Stimulated activated effector memory CD8-positive, alpha-beta T cell treated with anti-CD3 and anti-CD28 coated beads, Interleukin-12 subunit alpha, Interleukin-12 subunit beta, amount 100 ng/mL, for 72 hours (primary cell): ENCODE data around the gene SRPK2.
"Not testable (repeated sequence)": the region's sequence is repeated elsewhere in the genome, so short reads cannot be mapped to it uniquely, and the experiment has no call there.

Experiments used
- ATAC-seq: fragments of 150-1000 bp; cut with Tn5 transposase; 2 replicates; pipeline ENCODE4 v1.10.0; 2021
- DNase-seq, 2 donors: peaks; one replicate each; pipeline ENCODE4 v3.0.0; 2021 to 2022; ENCODE audit warnings: low spot score in 2 of 2
- H3K27ac Mint-ChIP-seq: one replicate; pipeline ENCODE4 v1.8.0; 2022; ENCODE audit warnings: mild to moderate bottlenecking, mixed read lengths
- H3K36me3 Mint-ChIP-seq: one replicate; pipeline ENCODE4 v1.8.0; 2022; ENCODE audit warnings: mild to moderate bottlenecking, mixed read lengths
- H3K4me1 Mint-ChIP-seq: one replicate; pipeline ENCODE4 v1.8.0; 2022; ENCODE audit warnings: mixed read lengths
- H3K4me3 Mint-ChIP-seq: one replicate; pipeline ENCODE4 v1.8.0; 2022; ENCODE audit warnings: mild to moderate bottlenecking, mixed read lengths
- H3K9me3 Mint-ChIP-seq: one replicate; pipeline ENCODE4 v1.8.0; 2022; ENCODE audit warnings: mixed read lengths

Gene SRPK2

GRCh38 chr7:105250239-105250638, 138.5 kb downstream of the SRPK2 start:
- no peak overlapping the region for H3K27ac Mint-ChIP-seq
- ATAC-seq: no peak
- H3K4me1 Mint-ChIP-seq: peaks cover 22% of the 10 kb centered on the region
- H3K4me3 Mint-ChIP-seq: no peak overlapping the region
- peaks cover 6% of the 10 kb centered on the region for H3K36me3 Mint-ChIP-seq
- DNase-seq: no peak
- no peaks in the 10 kb centered on the region for H3K9me3 Mint-ChIP-seq

GRCh38 chr7:105249216-105249615, 139.5 kb downstream of the SRPK2 start:
- no peak for ATAC-seq
- Mint-ChIP-seq H3K27ac (no peak overlapping the region), H3K36me3 (peaks cover 6% of the 10 kb centered on the region), H3K4me1 (peaks cover 22% of the 10 kb centered on the region), H3K9me3 (no peaks in the 10 kb centered on the region), H3K4me3 (no peak overlapping the region)
- no peak for DNase-seq

- Mint-ChIP-seq H3K4me3 (no peak overlapping the region), H3K27ac (no peak overlapping the region), H3K9me3 (no peaks in the 10 kb centered on the region), H3K36me3 (no peaks in the 10 kb centered on the region), H3K4me1 (peaks cover 12% of the 10 kb centered on the region)
- ATAC-seq (no peak), DNase-seq (no peak)
These were observed 142.0 kb downstream of the SRPK2 start for GRCh38 chr7:105246679-105247078.

GRCh38 chr7:105246256-105246655, 142.5 kb downstream of the SRPK2 start:
- DNase-seq (no peak), ATAC-seq (no peak)
- Mint-ChIP-seq H3K27ac (no peak overlapping the region), H3K4me3 (no peak overlapping the region), H3K4me1 (peaks cover 13% of the 10 kb centered on the region), H3K36me3 (no peaks in the 10 kb centered on the region), H3K9me3 (no peaks in the 10 kb centered on the region)

GRCh38 chr7:105245398-105246114, 143.2 kb downstream of the SRPK2 start:
- Mint-ChIP-seq H3K4me1 (peaks cover 17% of the 10 kb centered on the region), H3K9me3 (no peaks in the 10 kb centered on the region), H3K4me3 (no peak overlapping the region), H3K36me3 (no peaks in the 10 kb centered on the region), H3K27ac (no peak overlapping the region)
- DNase-seq: no peak
- ATAC-seq: no peak

- peaks cover 25% of the 10 kb centered on the region for H3K4me1 Mint-ChIP-seq
- H3K27ac Mint-ChIP-seq: no peak overlapping the region
- no peaks in the 10 kb centered on the region for H3K9me3 Mint-ChIP-seq
- no peak for ATAC-seq
- H3K36me3 Mint-ChIP-seq: no peaks in the 10 kb centered on the region
- no peak for DNase-seq
- no peak overlapping the region for H3K4me3 Mint-ChIP-seq
These were observed 144.1 kb downstream of the SRPK2 start for GRCh38 chr7:105244594-105244993.

GRCh38 chr7:105241198-105241597, 147.5 kb downstream of the SRPK2 start:
- Mint-ChIP-seq H3K9me3 (no peaks in the 10 kb centered on the region), H3K27ac (no peak overlapping the region), H3K4me1 (peaks cover 41% of the 10 kb centered on the region), H3K4me3 (no peak overlapping the region), H3K36me3 (no peaks in the 10 kb centered on the region)
- no peak for DNase-seq
- ATAC-seq: no peak

GRCh38 chr7:105238198-105238765, 150.4 kb downstream of the SRPK2 start:
- Mint-ChIP-seq H3K9me3 (no peaks in the 10 kb centered on the region), H3K4me3 (no peak overlapping the region), H3K27ac (no peak overlapping the region), H3K36me3 (no peaks in the 10 kb centered on the region), H3K4me1 (peaks cover 45% of the 10 kb centered on the region)
- no peak for ATAC-seq
- DNase-seq: no peak

GRCh38 chr7:105234886-105235285, 153.8 kb downstream of the SRPK2 start:
- Mint-ChIP-seq H3K27ac (no peak overlapping the region), H3K4me3 (no peak overlapping the region), H3K36me3 (no peaks in the 10 kb centered on the region), H3K9me3 (no peaks in the 10 kb centered on the region), H3K4me1 (peaks cover 40% of the 10 kb centered on the region)
- no peak for DNase-seq
- no peak for ATAC-seq

GRCh38 chr7:105232829-105233291, 155.9 kb downstream of the SRPK2 start:
- not testable (repeated sequence) for H3K4me3 Mint-ChIP-seq, H3K36me3 Mint-ChIP-seq, DNase-seq, ATAC-seq, H3K27ac Mint-ChIP-seq, H3K9me3 Mint-ChIP-seq
- H3K4me1 Mint-ChIP-seq: peaks cover 32% of the 10 kb centered on the region

GRCh38 chr7:105230486-105230885, 158.2 kb downstream of the SRPK2 start:
- H3K9me3 Mint-ChIP-seq: no peaks in the 10 kb centered on the region
- H3K36me3 Mint-ChIP-seq: no peaks in the 10 kb centered on the region
- no peak overlapping the region for H3K27ac Mint-ChIP-seq
- ATAC-seq (no peak), DNase-seq (no peak)
- no peak overlapping the region for H3K4me3 Mint-ChIP-seq
- H3K4me1 Mint-ChIP-seq: peaks cover 19% of the 10 kb centered on the region

GRCh38 chr7:105229641-105230040, 159.1 kb downstream of the SRPK2 start:
- no peak for DNase-seq
- no peak for ATAC-seq
- no peak overlapping the region for H3K27ac Mint-ChIP-seq
- peaks cover 27% of the 10 kb centered on the region for H3K4me1 Mint-ChIP-seq
- no peaks in the 10 kb centered on the region for H3K36me3 Mint-ChIP-seq
- H3K9me3 Mint-ChIP-seq: no peaks in the 10 kb centered on the region
- H3K4me3 Mint-ChIP-seq: no peak overlapping the region

- H3K4me1 Mint-ChIP-seq: peaks cover 27% of the 10 kb centered on the region
- H3K36me3 Mint-ChIP-seq: no peaks in the 10 kb centered on the region
- H3K9me3 Mint-ChIP-seq: no peaks in the 10 kb centered on the region
- no peak overlapping the region for H3K27ac Mint-ChIP-seq
- DNase-seq (no peak), ATAC-seq (no peak)
- no peak overlapping the region for H3K4me3 Mint-ChIP-seq
These were observed 160.2 kb downstream of the SRPK2 start for GRCh38 chr7:105228555-105228954.

- ATAC-seq (no peak), DNase-seq (no peak)
- H3K36me3 Mint-ChIP-seq: no peaks in the 10 kb centered on the region
- H3K27ac Mint-ChIP-seq: no peak overlapping the region
- peaks cover 26% of the 10 kb centered on the region for H3K4me1 Mint-ChIP-seq
- no peak overlapping the region for H3K4me3 Mint-ChIP-seq
- H3K9me3 Mint-ChIP-seq: no peaks in the 10 kb centered on the region
These were observed 161.3 kb downstream of the SRPK2 start for GRCh38 chr7:105227391-105227790.

GRCh38 chr7:105224884-105225651, 163.7 kb downstream of the SRPK2 start:
- no peaks in the 10 kb centered on the region for H3K9me3 Mint-ChIP-seq
- H3K4me1 Mint-ChIP-seq: peaks cover 29% of the 10 kb centered on the region
- DNase-seq: no peak
- ATAC-seq: peak; percentile 79
- peak overlapping the region; percentile 24 for H3K4me3 Mint-ChIP-seq
- peak overlapping the region; percentile 61 for H3K27ac Mint-ChIP-seq
- no peaks in the 10 kb centered on the region for H3K36me3 Mint-ChIP-seq

- DNase-seq: no peak
- Mint-ChIP-seq H3K36me3 (no peaks in the 10 kb centered on the region), H3K4me1 (peaks cover 33% of the 10 kb centered on the region), H3K9me3 (no peaks in the 10 kb centered on the region), H3K27ac (no peak overlapping the region), H3K4me3 (no peak overlapping the region)
- ATAC-seq: no peak
These were observed 165.8 kb downstream of the SRPK2 start for GRCh38 chr7:105222953-105223352.
